Stimulated activated CD8-positive, alpha-beta memory T cell treated with anti-CD3 and anti-CD28 coated beads, Interleukin-12 subunit alpha, Interleukin-12 subunit beta, amount 100 ng/mL, for 4 hours (primary cell): ENCODE data around the gene SMARCB1.
A peak's percentile ranks its signal among the peaks of the same experiment; 100 is the strongest.

Experiments used
- DNase-seq: peaks from one replicate; pipeline ENCODE4 v3.0.0-alpha.2; 2020; ENCODE audit warnings: low read depth

Gene SMARCB1

GRCh38 chr22:23831781-23832180 lies 45.0 kb downstream of the SMARCB1 start:
- DNase-seq: no peak

- DNase-seq: no peak
Measured at GRCh38 chr22:23832226-23833016, 45.7 kb downstream of the SMARCB1 start.

- no peak for DNase-seq
Measured at GRCh38 chr22:23833017-23833751, 46.4 kb downstream of the SMARCB1 start.

GRCh38 chr22:23833911-23834317 lies 47.1 kb downstream of the SMARCB1 start:
- no peak for DNase-seq

- DNase-seq: no peak
Measured at GRCh38 chr22:23834406-23834792, 47.6 kb downstream of the SMARCB1 start.

GRCh38 chr22:23834793-23835483 lies 48.2 kb downstream of the SMARCB1 start:
- no peak for DNase-seq

GRCh38 chr22:23835484-23836144 lies 48.8 kb downstream of the SMARCB1 start:
- DNase-seq: no peak

GRCh38 chr22:23836281-23836680 lies 49.5 kb downstream of the SMARCB1 start:
- DNase-seq: no peak

GRCh38 chr22:23836692-23837495 lies 50.1 kb downstream of the SMARCB1 start:
- DNase-seq: no peak

GRCh38 chr22:23837496-23837859 lies 50.7 kb downstream of the SMARCB1 start:
- DNase-seq: no peak

GRCh38 chr22:23837911-23838680 lies 51.3 kb downstream of the SMARCB1 start:
- no peak for DNase-seq

GRCh38 chr22:23838681-23839468 lies 52.1 kb downstream of the SMARCB1 start, which contains the start of gene DERL3:
Gene DERL3, minus strand, starts transcription at chr22:23839006. Its CDS starts 19 bp downstream, at chr22:23838987.
- peak; percentile 89 for DNase-seq

GRCh38 chr22:23840026-23840425 lies 53.3 kb downstream of the SMARCB1 start:
- no peak for DNase-seq

- no peak for DNase-seq
Measured at GRCh38 chr22:23841292-23841691, 54.5 kb downstream of the SMARCB1 start.

GRCh38 chr22:23841736-23842445 lies 55.1 kb downstream of the SMARCB1 start:
- no peak for DNase-seq

GRCh38 chr22:23842599-23842998 lies 55.8 kb downstream of the SMARCB1 start:
- no peak for DNase-seq

GRCh38 chr22:23844739-23845202 lies 58.0 kb downstream of the SMARCB1 start:
- no peak for DNase-seq

GRCh38 chr22:23845265-23846080 lies 58.7 kb downstream of the SMARCB1 start:
- DNase-seq: no peak
